IMR-90 (cell line): Measurements from ENCODE around the gene NOS1. TPM values are rescaled to one million over a fixed set of nuclear protein-coding genes. Genes with fewer than 3 reads are reported as not detected.

Experiments used
- ATAC-seq: fragments of 200-7000 bp; cut with Tn5 transposase; 2 replicates; pipeline ENCODE4 v1.9.1; 2020; ENCODE audit warnings: low read depth, mild to moderate bottlenecking, moderate library complexity
- BruUV-seq: library from RNA; stranded (reverse); fragments of 400-500 nt; replicated peaks from 2 replicates; lab custom pipeline; 2021; lab: Mats Ljungman, UMichigan
- CTCF ChIA-PET: fragments of 300-600 bp; formaldehyde crosslinking; extraction: SDS; loops from one replicate; lab custom pipeline; 2021; ENCODE audit warnings: antibody characterized with exemption; lab: Yijun Ruan, JAX
- POLR2A ChIA-PET: fragments of 300-600 bp; sonication (Branson Sonifier 250); formaldehyde crosslinking; loops from one replicate; lab custom pipeline; 2022; ENCODE audit warnings: antibody characterized with exemption; ENCODE audit not compliant: unreplicated experiment; lab: Charles Lee
- DNase-seq: peaks from one replicate; pipeline ENCODE4 v3.0.0; 2013
- H2AFZ ChIP-seq: replicated peaks from 2 replicates; pipeline ENCODE3; 2013; ENCODE audit warnings: low read length, mild to moderate bottlenecking; ENCODE audit not compliant: poor library complexity
- H2AK5ac ChIP-seq: 2 replicates; pipeline ENCODE4 v1.6.1; 2013; ENCODE audit warnings: low read depth, low read length, inconsistent platforms
- H2AK9ac ChIP-seq: replicated peaks from 2 replicates; pipeline ENCODE3; 2013; ENCODE audit warnings: mild to moderate bottlenecking, low read depth, low read length, moderate library complexity; ENCODE audit not compliant: poor library complexity
- H2BK120ac ChIP-seq: 2 replicates; pipeline ENCODE4 v1.6.1; 2013; ENCODE audit warnings: low read depth, low read length, inconsistent platforms
- H2BK15ac ChIP-seq: 3 replicates; pipeline ENCODE4 v1.6.1; 2013; ENCODE audit warnings: low read depth, low read length, inconsistent platforms
- H2BK20ac ChIP-seq: 2 replicates; pipeline ENCODE4 v1.6.1; 2013; ENCODE audit warnings: low read depth, mild to moderate bottlenecking, inconsistent platforms, low read length, moderate library complexity
- H2BK5ac ChIP-seq: 2 replicates; pipeline ENCODE4 v1.6.1; 2013; ENCODE audit warnings: mild to moderate bottlenecking, low read depth, low read length, inconsistent platforms; ENCODE audit not compliant: poor library complexity, severe bottlenecking
- H3K14ac ChIP-seq: replicated peaks from 2 replicates; pipeline ENCODE4 v1.6.1; 2013; ENCODE audit warnings: low read depth, low read length, inconsistent platforms
- H3K18ac ChIP-seq: 2 replicates; pipeline ENCODE4 v1.6.1; 2013; ENCODE audit warnings: low read depth, low read length, control low read depth
- H3K23ac ChIP-seq: 2 replicates; pipeline ENCODE4 v1.6.1; 2013; ENCODE audit warnings: low read depth, low read length, inconsistent platforms
- H3K27ac ChIP-seq: 2 replicates; pipeline ENCODE4 v1.5.1; 2013; ENCODE audit warnings: mild to moderate bottlenecking, control low read depth, low read length; ENCODE audit not compliant: insufficient read depth
- H3K27me3 ChIP-seq: 2 replicates; pipeline ENCODE4 v1.6.1; 2013; ENCODE audit warnings: low read length; ENCODE audit not compliant: control insufficient read depth, insufficient read depth
- H3K36me3 ChIP-seq: 2 replicates; pipeline ENCODE4 v1.6.1; 2013; ENCODE audit warnings: low read length, mixed read lengths; ENCODE audit not compliant: control insufficient read depth, insufficient read depth
- H3K4ac ChIP-seq: 2 replicates; pipeline ENCODE4 v1.6.1; 2013; ENCODE audit warnings: low read depth, low read length, inconsistent platforms
- H3K4me1 ChIP-seq: 2 replicates; pipeline ENCODE4 v1.6.1; 2013; ENCODE audit warnings: low read length, mixed read lengths; ENCODE audit not compliant: control insufficient read depth, insufficient read depth
- H3K4me2 ChIP-seq: 2 replicates; pipeline ENCODE4 v1.6.1; 2013; ENCODE audit warnings: low read depth, mild to moderate bottlenecking, control low read depth, low read length, moderate library complexity
- H3K4me3 ChIP-seq: 2 replicates; pipeline ENCODE4 v1.5.1; 2013; ENCODE audit warnings: low read depth, mild to moderate bottlenecking, control low read depth, low read length, moderate library complexity; ENCODE audit not compliant: insufficient read depth
- H3K56ac ChIP-seq: 2 replicates; pipeline ENCODE4 v1.6.1; 2013; ENCODE audit warnings: low read length, inconsistent platforms; ENCODE audit not compliant: insufficient read depth; ENCODE audit errors: extremely low read depth
- H3K79me1 ChIP-seq, 2 experiments: 2 replicates each; pipeline ENCODE4 v1.6.1; 2013; ENCODE audit warnings: low read length in 2 of 2, inconsistent platforms in 1 of 2, low read depth in 1 of 2
- H3K9ac ChIP-seq: 2 replicates; pipeline ENCODE4 v1.6.1; 2013; ENCODE audit warnings: low read depth, low read length, control low read depth
- H3K9me1 ChIP-seq: 2 replicates; pipeline ENCODE4 v1.6.1; 2013; ENCODE audit warnings: low read length, inconsistent platforms; ENCODE audit not compliant: insufficient read depth
- H3K9me3 ChIP-seq: 2 replicates; pipeline ENCODE4 v1.6.1; 2013; ENCODE audit warnings: low read length; ENCODE audit not compliant: control insufficient read depth, insufficient read depth
- H4K20me1 ChIP-seq: 2 replicates; pipeline ENCODE4 v1.6.1; 2013; ENCODE audit warnings: low read length, inconsistent platforms; ENCODE audit not compliant: insufficient read depth
- H4K5ac ChIP-seq: 2 replicates; pipeline ENCODE4 v1.6.1; 2013; ENCODE audit warnings: mild to moderate bottlenecking, low read depth, low read length, control low read depth
- H4K8ac ChIP-seq, 2 experiments: 2 replicates each; pipeline ENCODE4 v1.6.1; 2013; ENCODE audit warnings: low read depth in 2 of 2, low read length in 2 of 2, control low read depth in 1 of 2, inconsistent platforms in 1 of 2
- H4K91ac ChIP-seq: 2 replicates; pipeline ENCODE4 v1.6.1; 2013; ENCODE audit warnings: low read depth, low read length, inconsistent platforms; ENCODE audit not compliant: insufficient read depth
- BHLHE40 ChIP-seq: fragments of 150-350 bp; IDR thresholded peaks from 2 replicates; pipeline ENCODE4 v1.6.1; 2016; ENCODE audit warnings: mild to moderate bottlenecking, low read depth, low read length
- CEBPB ChIP-seq: IDR thresholded peaks from 2 replicates; pipeline ENCODE4 v1.6.1; 2012; ENCODE audit warnings: low read depth, low read length, improper control_type of control experiment
- CHD1 ChIP-seq: IDR thresholded peaks from 2 replicates; pipeline ENCODE4 v1.6.1; 2012; ENCODE audit warnings: low read depth, low read length, improper control_type of control experiment
- FOS ChIP-seq: fragments of 150-350 bp; IDR thresholded peaks from 2 replicates; pipeline ENCODE4 v1.6.1; 2016; ENCODE audit warnings: low read depth, low read length
- MAFK ChIP-seq: IDR thresholded peaks from 2 replicates; pipeline ENCODE4 v1.6.1; 2012; ENCODE audit warnings: low read depth, low read length, improper control_type of control experiment
- MAZ ChIP-seq: IDR thresholded peaks from 2 replicates; pipeline ENCODE4 v1.6.1; 2012; ENCODE audit warnings: low read depth, mild to moderate bottlenecking, low read length, improper control_type of control experiment, moderate library complexity, borderline replicate concordance
- MXI1 ChIP-seq: IDR thresholded peaks from 2 replicates; pipeline ENCODE4 v1.6.1; 2012; ENCODE audit warnings: low read depth, mild to moderate bottlenecking, low read length, moderate library complexity, borderline replicate concordance
- NFE2L2 ChIP-seq: fragments of 150-350 bp; IDR thresholded peaks from 2 replicates; pipeline ENCODE4 v1.6.1; 2016; ENCODE audit warnings: low read depth, mild to moderate bottlenecking, low read length
- POLR2A ChIP-seq: IDR thresholded peaks from 2 replicates; pipeline ENCODE4 v1.6.1; 2012; ENCODE audit warnings: mild to moderate bottlenecking, low read depth, low read length
- RAD21 ChIP-seq: IDR thresholded peaks from 2 replicates; pipeline ENCODE4 v1.6.1; 2012; ENCODE audit warnings: low read length, improper control_type of control experiment
- RCOR1 ChIP-seq: IDR thresholded peaks from 2 replicates; pipeline ENCODE4 v1.6.1; 2012; ENCODE audit warnings: mild to moderate bottlenecking, low read length, improper control_type of control experiment; ENCODE audit not compliant: insufficient replicate concordance
- RFX5 ChIP-seq: IDR thresholded peaks from 2 replicates; pipeline ENCODE4 v1.8.0; 2012; ENCODE audit warnings: low read depth, mild to moderate bottlenecking, low read length, moderate library complexity
- SMC3 ChIP-seq: fragments of 150-350 bp; IDR thresholded peaks from 2 replicates; pipeline ENCODE4 v1.6.1; 2016; ENCODE audit warnings: low read depth, mild to moderate bottlenecking, antibody characterized with exemption, low read length, moderate library complexity
- WGBS, 2 experiments: methylation state at CpG; one replicate each; pipeline versions ENCODE4 v1.1.5 to v1.1.7; 2013; ENCODE audit warnings: missing lambda C conversion rate in 2 of 2; ENCODE audit not compliant: insufficient read length in 1 of 2; ENCODE audit errors: extremely low coverage in 2 of 2; 5-methylcytosine and 5-hydroxymethylcytosine counted together
- dilution Hi-C: fragments of 300-500 bp; cut with HindIII; formaldehyde crosslinking; loops from one replicate; pipeline ENCODE4 v1.14.3; 2018; ENCODE audit warnings: low sequenced_read_pairs; ENCODE audit not compliant: unreplicated experiment
- in situ Hi-C: fragments of 300-500 bp; cut with MboI; formaldehyde crosslinking; loops from 3 replicates; pipeline ENCODE4 v1.14.3; 2019; ENCODE audit warnings: low sequenced_read_pairs, inconsistent platforms, mixed read lengths
- intact Hi-C: fragments of 100-400 bp; cut with micrococcal nuclease; formaldehyde crosslinking; loops from 2 replicates; pipeline ENCODE4 v1.10.0; 2022
- polyA plus RNA-seq, 3 experiments: library from polyadenylated mRNA; depleted of rRNA; stranded (reverse); fragments of >200 nt; gene quantifications; 2 replicates each; pipeline ENCODE4 v1.2.3, GENCODE V29; 2012; ENCODE audit warnings: low replicate concordance in 1 of 3
- total RNA-seq: library from RNA; depleted of rRNA; stranded (reverse); fragments of >200 nt; gene quantifications from 2 replicates; pipeline ENCODE4 v1.2.3, GENCODE V29; 2012
- TF ChIP-seq, protein P1 (sequence below): fragments of 150-350 bp; IDR thresholded peaks from 2 replicates; pipeline ENCODE4 v1.6.1; 2016; ENCODE audit warnings: low read depth, mild to moderate bottlenecking, low read length, moderate library complexity, borderline replicate concordance
- TF ChIP-seq, protein P2 (sequence below): fragments of 150-350 bp; IDR thresholded peaks from 2 replicates; pipeline ENCODE4 v1.6.1; 2017; ENCODE audit warnings: mild to moderate bottlenecking, antibody characterized with exemption, low read length, low read depth
- TF ChIP-seq, protein P3 (sequence below): conservative IDR thresholded peaks from 2 replicates; pipeline ENCODE4 v1.5.1; 2012; ENCODE audit warnings: mild to moderate bottlenecking, low read depth, low read length, improper control_type of control experiment

Gene NOS1
- total and polyA plus RNA-seq, 2 of the 4 experiments (the other 2 are of a cell fraction), result 0.09 TPM; not detected in 1

DNA sequence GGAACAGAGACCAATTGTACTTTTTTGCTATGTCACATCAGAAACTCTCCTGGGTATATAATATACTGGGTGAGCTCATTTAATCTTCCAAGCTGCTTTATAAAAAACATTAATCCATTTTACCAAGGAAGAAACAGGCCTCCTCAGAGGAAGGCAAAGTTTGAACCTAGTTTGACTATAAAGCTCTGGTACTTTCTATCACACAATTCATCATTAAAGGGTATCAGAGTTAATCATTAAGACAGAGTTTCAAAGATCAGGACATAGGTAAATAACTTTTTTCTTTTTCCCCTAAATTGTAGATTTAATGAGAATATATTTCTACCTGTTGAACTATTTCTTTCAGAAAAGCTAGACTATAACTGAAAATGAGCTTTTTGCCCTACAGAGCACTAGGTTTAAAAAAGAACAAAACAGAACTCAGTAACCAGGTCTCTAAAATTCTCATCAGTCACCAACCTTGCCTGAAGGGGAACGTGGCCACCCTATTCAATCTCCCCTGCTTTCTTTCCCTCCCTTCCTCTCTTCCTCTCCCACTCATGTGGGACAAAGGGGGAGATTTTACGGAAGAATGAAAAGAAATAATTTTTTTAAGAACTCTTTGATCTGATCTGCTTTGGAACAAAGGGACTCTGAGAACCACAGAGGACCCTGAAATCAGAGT lies 189.8 kb downstream of the NOS1 start:
- Histone ChIP-seq H2BK5ac (no peak overlapping the region), H4K20me1 (peaks cover 4% of the 10 kb centered on the region; the same call in 1 of the 2 replicates), H3K14ac (no peak overlapping the region), H3K9me3 (no peaks in the 10 kb centered on the region), H3K36me3 (peaks cover 58% of the 10 kb centered on the region), H3K4ac (no peak overlapping the region), H3K27ac (no peak overlapping the region), H2AK9ac (no peak overlapping the region), H2BK15ac (no peak overlapping the region), H3K9ac (no peak overlapping the region), H3K56ac (no peak overlapping the region), H3K18ac (no peak overlapping the region), H3K79me1 (peaks cover 0 to 3% of the 10 kb centered on the region in 2 experiments; a peak in 1 of 4 replicates), H4K8ac (no peak overlapping the region), H2AK5ac (no peak overlapping the region), H2BK120ac (no peak overlapping the region), H3K4me2 (no peak overlapping the region), H3K9me1 (peaks cover 7% of the 10 kb centered on the region), H3K27me3 (no peaks in the 10 kb centered on the region), H2BK20ac (no peak overlapping the region), H3K23ac (no peak overlapping the region), H3K4me1 (peaks cover 7% of the 10 kb centered on the region), H4K5ac (no peak overlapping the region), H4K91ac (no peak overlapping the region), H2AFZ (no peak overlapping the region), H3K4me3 (no peak overlapping the region)
- no TSS peak for BruUV-seq
- dilution Hi-C loops (no loop called here), in situ Hi-C loops (no loop called here), intact Hi-C loops (loop anchor here (2.0 kb wide), 1 partner anchor 17 kb away; no protein-coding TSS in a partner anchor)
- POLR2A ChIA-PET, result no interaction called here
- no peak for ATAC-seq
- TF ChIP-seq CEBPB, result no peak
- TF ChIP-seq, protein P1, sequence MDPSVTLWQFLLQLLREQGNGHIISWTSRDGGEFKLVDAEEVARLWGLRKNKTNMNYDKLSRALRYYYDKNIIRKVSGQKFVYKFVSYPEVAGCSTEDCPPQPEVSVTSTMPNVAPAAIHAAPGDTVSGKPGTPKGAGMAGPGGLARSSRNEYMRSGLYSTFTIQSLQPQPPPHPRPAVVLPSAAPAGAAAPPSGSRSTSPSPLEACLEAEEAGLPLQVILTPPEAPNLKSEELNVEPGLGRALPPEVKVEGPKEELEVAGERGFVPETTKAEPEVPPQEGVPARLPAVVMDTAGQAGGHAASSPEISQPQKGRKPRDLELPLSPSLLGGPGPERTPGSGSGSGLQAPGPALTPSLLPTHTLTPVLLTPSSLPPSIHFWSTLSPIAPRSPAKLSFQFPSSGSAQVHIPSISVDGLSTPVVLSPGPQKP, result no peak
- no peak for TF ChIP-seq FOS
- no peak for TF ChIP-seq POLR2A
- TF ChIP-seq MXI1, result no peak
- TF ChIP-seq, protein P2, sequence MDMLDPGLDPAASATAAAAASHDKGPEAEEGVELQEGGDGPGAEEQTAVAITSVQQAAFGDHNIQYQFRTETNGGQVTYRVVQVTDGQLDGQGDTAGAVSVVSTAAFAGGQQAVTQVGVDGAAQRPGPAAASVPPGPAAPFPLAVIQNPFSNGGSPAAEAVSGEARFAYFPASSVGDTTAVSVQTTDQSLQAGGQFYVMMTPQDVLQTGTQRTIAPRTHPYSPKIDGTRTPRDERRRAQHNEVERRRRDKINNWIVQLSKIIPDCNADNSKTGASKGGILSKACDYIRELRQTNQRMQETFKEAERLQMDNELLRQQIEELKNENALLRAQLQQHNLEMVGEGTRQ, result no peak
- no peak for TF ChIP-seq SMC3
- no peak for TF ChIP-seq RCOR1
- no peak for TF ChIP-seq MAZ
- TF ChIP-seq CHD1, result no peak
- no peak for TF ChIP-seq NFE2L2
- no peak for TF ChIP-seq BHLHE40
- TF ChIP-seq, protein P3, sequence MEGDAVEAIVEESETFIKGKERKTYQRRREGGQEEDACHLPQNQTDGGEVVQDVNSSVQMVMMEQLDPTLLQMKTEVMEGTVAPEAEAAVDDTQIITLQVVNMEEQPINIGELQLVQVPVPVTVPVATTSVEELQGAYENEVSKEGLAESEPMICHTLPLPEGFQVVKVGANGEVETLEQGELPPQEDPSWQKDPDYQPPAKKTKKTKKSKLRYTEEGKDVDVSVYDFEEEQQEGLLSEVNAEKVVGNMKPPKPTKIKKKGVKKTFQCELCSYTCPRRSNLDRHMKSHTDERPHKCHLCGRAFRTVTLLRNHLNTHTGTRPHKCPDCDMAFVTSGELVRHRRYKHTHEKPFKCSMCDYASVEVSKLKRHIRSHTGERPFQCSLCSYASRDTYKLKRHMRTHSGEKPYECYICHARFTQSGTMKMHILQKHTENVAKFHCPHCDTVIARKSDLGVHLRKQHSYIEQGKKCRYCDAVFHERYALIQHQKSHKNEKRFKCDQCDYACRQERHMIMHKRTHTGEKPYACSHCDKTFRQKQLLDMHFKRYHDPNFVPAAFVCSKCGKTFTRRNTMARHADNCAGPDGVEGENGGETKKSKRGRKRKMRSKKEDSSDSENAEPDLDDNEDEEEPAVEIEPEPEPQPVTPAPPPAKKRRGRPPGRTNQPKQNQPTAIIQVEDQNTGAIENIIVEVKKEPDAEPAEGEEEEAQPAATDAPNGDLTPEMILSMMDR, result no peak
- TF ChIP-seq MAFK, result no peak
- no peak for TF ChIP-seq RAD21
- TF ChIP-seq RFX5, result no peak
- DNase-seq, result no peak
- WGBS, 2 experiments, result no CpG with 5 or more reads among the region's 2 CpGs
- CTCF ChIA-PET, result no interaction called here
